ENCODE results near the gene NTRK3. TPM values are rescaled to one million over a fixed set of nuclear protein-coding genes. Genes with fewer than 3 reads are reported as not detected.

NTRK3 gene
- total and polyA plus RNA-seq, 2 of the 13 experiments (the other 11 are each of a cell fraction or from before 2014, with no cell fraction given), result not detected

DNA sequence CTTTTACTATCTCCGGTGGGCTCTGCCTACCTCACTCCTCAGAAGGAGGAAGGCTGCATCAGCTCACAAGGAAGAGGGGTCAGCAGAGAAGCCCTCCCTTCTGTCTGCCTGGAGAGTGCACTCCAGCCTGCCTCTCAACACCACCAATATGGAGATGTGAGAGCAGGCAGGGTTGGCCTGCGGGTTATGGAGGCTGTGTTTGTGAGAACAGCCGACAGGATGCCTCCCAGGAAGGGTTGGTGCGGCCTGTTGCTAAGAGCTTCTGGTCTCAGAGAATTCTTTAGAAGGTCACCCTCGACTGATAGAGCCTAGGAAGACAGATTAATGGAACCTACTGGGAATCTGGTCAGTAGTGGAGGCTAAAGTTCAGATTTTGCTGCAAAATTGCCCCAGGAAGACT is 326.1 kb downstream of the NTRK3 start:
- no peak for DNase-seq (ENCODE audit: low spot score)
- intact Hi-C loops (cut with micrococcal nuclease; ENCODE audit: unreplicated experiment) (no loop called here), in situ Hi-C loops (cut with HindIII; ENCODE audit: extremely low pct_ligation_motif_present, low pct_unique_long_range_greater_than_20kb) (no loop called here)
- Histone ChIP-seq H3K4me3 (replicated peaks in 1 of 3; ENCODE audit: insufficient read depth in 1 of 3, low read depth in 2 of 3, low read length in 3 of 3) (no peak overlapping the region), H3K9me3 (ENCODE audit: low read length) (peaks cover 82% of the 10 kb centered on the region), H3K27me3 (ENCODE audit: control insufficient read depth in 1 of 2, insufficient read depth in 2 of 2, low read length in 2 of 2) (no peaks in the 10 kb centered on the region; a peak in 1 of 5 replicates), H3K4me1 (ENCODE audit: insufficient read depth, low read length) (no peaks in the 10 kb centered on the region), H2AFZ (ENCODE audit: low read length) (no peak overlapping the region), H3K36me3 (replicated peaks in 1 of 2; ENCODE audit: control insufficient read depth in 1 of 2, insufficient read depth in 2 of 2, low read length in 2 of 2) (no peaks in the 10 kb centered on the region), H4K20me1 (ENCODE audit: insufficient read depth, low read length) (no peaks in the 10 kb centered on the region), H3K27ac (ENCODE audit: extremely low read length, insufficient read depth, low read length) (no peak overlapping the region), H3K4me2 (ENCODE audit: low read depth, low read length) (no peak overlapping the region), H3K79me2 (ENCODE audit: insufficient read depth, low read length) (no peaks in the 10 kb centered on the region), H3K9ac (ENCODE audit: insufficient read depth, low read depth, low read length) (no peak overlapping the region)
- CTCF ChIA-PET (ENCODE audit: low intra/inter-chr PET ratio, low total read pairs), result no interaction called here
- POLR2A ChIA-PET, result no interaction called here
- BruUV-seq (replicated peaks), result no TSS peak
- no peak for FAIRE-seq
- ATAC-seq, result no peak
- WGBS (ENCODE audit: low lambda C conversion rate), result 0% methylated on average over 5 of the region's 5 CpGs
- TF ChIP-seq, protein P1, sequence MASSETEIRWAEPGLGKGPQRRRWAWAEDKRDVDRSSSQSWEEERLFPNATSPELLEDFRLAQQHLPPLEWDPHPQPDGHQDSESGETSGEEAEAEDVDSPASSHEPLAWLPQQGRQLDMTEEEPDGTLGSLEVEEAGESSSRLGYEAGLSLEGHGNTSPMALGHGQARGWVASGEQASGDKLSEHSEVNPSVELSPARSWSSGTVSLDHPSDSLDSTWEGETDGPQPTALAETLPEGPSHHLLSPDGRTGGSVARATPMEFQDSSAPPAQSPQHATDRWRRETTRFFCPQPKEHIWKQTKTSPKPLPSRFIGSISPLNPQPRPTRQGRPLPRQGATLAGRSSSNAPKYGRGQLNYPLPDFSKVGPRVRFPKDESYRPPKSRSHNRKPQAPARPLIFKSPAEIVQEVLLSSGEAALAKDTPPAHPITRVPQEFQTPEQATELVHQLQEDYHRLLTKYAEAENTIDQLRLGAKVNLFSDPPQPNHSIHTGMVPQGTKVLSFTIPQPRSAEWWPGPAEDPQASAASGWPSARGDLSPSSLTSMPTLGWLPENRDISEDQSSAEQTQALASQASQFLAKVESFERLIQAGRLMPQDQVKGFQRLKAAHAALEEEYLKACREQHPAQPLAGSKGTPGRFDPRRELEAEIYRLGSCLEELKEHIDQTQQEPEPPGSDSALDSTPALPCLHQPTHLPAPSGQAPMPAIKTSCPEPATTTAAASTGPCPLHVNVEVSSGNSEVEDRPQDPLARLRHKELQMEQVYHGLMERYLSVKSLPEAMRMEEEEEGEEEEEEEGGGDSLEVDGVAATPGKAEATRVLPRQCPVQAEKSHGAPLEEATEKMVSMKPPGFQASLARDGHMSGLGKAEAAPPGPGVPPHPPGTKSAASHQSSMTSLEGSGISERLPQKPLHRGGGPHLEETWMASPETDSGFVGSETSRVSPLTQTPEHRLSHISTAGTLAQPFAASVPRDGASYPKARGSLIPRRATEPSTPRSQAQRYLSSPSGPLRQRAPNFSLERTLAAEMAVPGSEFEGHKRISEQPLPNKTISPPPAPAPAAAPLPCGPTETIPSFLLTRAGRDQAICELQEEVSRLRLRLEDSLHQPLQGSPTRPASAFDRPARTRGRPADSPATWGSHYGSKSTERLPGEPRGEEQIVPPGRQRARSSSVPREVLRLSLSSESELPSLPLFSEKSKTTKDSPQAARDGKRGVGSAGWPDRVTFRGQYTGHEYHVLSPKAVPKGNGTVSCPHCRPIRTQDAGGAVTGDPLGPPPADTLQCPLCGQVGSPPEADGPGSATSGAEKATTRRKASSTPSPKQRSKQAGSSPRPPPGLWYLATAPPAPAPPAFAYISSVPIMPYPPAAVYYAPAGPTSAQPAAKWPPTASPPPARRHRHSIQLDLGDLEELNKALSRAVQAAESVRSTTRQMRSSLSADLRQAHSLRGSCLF (CRISPR knock-in tag; IDR thresholded peaks at IDR 0.05; ENCODE audit: borderline replicate concordance), result no peak
- TF ChIP-seq HDAC6 (IDR thresholded peaks at IDR 0.05; ENCODE audit: low read depth, low read length) (no peak), ZMAT3 (CRISPR knock-in tag; conservative IDR thresholded peaks at IDR 0.05) (no peak), ZNF674 (CRISPR knock-in tag; IDR thresholded peaks at IDR 0.05; ENCODE audit: low read depth) (no peak), RBFOX2 (IDR thresholded peaks at IDR 0.05; ENCODE audit: low read depth, low read length) (no peak), HES4 (CRISPR knock-in tag; IDR thresholded peaks at IDR 0.05; ENCODE audit: borderline replicate concordance) (no peak)
- TF ChIP-seq, protein P2, sequence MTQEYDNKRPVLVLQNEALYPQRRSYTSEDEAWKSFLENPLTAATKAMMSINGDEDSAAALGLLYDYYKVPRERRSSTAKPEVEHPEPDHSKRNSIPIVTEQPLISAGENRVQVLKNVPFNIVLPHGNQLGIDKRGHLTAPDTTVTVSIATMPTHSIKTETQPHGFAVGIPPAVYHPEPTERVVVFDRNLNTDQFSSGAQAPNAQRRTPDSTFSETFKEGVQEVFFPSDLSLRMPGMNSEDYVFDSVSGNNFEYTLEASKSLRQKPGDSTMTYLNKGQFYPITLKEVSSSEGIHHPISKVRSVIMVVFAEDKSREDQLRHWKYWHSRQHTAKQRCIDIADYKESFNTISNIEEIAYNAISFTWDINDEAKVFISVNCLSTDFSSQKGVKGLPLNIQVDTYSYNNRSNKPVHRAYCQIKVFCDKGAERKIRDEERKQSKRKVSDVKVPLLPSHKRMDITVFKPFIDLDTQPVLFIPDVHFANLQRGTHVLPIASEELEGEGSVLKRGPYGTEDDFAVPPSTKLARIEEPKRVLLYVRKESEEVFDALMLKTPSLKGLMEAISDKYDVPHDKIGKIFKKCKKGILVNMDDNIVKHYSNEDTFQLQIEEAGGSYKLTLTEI (CRISPR knock-in tag; conservative IDR thresholded peaks at IDR 0.05), result no peak
- TF ChIP-seq, protein P3, sequence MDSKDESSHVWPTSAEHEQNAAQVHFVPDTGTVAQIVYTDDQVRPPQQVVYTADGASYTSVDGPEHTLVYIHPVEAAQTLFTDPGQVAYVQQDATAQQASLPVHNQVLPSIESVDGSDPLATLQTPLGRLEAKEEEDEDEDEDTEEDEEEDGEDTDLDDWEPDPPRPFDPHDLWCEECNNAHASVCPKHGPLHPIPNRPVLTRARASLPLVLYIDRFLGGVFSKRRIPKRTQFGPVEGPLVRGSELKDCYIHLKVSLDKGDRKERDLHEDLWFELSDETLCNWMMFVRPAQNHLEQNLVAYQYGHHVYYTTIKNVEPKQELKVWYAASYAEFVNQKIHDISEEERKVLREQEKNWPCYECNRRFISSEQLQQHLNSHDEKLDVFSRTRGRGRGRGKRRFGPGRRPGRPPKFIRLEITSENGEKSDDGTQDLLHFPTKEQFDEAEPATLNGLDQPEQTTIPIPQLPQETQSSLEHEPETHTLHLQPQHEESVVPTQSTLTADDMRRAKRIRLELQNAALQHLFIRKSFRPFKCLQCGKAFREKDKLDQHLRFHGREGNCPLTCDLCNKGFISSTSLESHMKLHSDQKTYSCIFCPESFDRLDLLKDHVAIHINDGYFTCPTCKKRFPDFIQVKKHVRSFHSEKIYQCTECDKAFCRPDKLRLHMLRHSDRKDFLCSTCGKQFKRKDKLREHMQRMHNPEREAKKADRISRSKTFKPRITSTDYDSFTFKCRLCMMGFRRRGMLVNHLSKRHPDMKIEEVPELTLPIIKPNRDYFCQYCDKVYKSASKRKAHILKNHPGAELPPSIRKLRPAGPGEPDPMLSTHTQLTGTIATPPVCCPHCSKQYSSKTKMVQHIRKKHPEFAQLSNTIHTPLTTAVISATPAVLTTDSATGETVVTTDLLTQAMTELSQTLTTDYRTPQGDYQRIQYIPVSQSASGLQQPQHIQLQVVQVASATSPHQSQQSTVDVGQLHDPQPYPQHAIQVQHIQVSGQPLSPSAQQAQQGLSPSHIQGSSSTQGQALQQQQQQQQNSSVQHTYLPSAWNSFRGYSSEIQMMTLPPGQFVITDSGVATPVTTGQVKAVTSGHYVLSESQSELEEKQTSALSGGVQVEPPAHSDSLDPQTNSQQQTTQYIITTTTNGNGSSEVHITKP (CRISPR knock-in tag; IDR thresholded peaks at IDR 0.05; ENCODE audit: low read depth), result no peak
